ENCODE results near the gene LBP. TPM values are rescaled to one million over a fixed set of nuclear protein-coding genes. Genes with fewer than 3 reads are reported as not detected.

Gene LBP
- polyA plus RNA-seq, 1 donor from 2014 or later: not detected

DNA sequence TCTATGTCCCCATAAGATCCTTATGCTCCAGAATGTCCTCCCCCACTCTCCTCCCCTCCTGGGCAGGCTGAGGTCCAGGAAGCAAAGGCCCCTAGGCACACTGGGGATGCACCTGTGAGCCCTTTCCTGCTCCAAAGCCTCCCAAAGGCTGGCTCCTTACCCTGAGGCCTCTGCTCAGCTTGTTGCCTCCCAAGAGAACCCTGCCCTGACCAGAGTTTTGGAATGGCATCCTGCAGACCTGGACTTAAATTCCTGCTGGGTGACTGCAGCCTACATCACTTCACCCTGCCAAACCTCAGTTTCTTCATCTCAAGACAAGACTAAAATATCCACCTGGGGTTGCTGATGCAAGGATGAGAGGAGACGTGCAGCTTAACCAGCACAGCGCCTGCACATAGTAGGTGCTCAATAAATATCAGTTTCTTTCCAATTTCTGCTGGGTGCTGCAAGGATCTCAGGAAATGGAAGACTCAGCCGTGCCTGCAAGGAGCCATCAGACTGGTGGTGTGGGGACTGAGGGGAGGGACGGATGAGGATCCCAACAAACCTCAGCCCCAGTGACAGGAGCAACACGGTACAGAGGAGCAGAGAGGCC lies 2.1 kb upstream of the LBP start:
- Histone ChIP-seq H3K9me3 (ENCODE audit: low read length) (no peaks in the 10 kb centered on the region), H3K4me3 (ENCODE audit: low read length) (no peak overlapping the region), H3K27ac (ENCODE audit: low read length) (no peak overlapping the region), H3F3A (ENCODE audit: insufficient read depth, low read length, poor library complexity, severe bottlenecking) (no peaks in the 10 kb centered on the region), H4K20me1 (ENCODE audit: insufficient read depth) (no peaks in the 10 kb centered on the region), H3K79me2 (replicated peaks; ENCODE audit: insufficient read depth, low read length) (no peaks in the 10 kb centered on the region), H3K27me3 (ENCODE audit: insufficient read depth, low read depth, low read length) (no peaks in the 10 kb centered on the region), H2AFZ (ENCODE audit: low read depth, low read length) (no peak overlapping the region), H3K9ac (ENCODE audit: low read length) (no peak overlapping the region), H3K36me3 (ENCODE audit: insufficient read depth, low read length) (no peaks in the 10 kb centered on the region), H3K9me2 (ENCODE audit: insufficient read depth, low read length) (no peaks in the 10 kb centered on the region), H3K4me2 (ENCODE audit: low read length) (no peak overlapping the region)
- TF ChIP-seq EZH2 (IDR thresholded peaks at IDR 0.05; ENCODE audit: borderline replicate concordance, insufficient read depth, low read length, poor library complexity, severe bottlenecking): no peak
- TF ChIP-seq, protein P1, sequence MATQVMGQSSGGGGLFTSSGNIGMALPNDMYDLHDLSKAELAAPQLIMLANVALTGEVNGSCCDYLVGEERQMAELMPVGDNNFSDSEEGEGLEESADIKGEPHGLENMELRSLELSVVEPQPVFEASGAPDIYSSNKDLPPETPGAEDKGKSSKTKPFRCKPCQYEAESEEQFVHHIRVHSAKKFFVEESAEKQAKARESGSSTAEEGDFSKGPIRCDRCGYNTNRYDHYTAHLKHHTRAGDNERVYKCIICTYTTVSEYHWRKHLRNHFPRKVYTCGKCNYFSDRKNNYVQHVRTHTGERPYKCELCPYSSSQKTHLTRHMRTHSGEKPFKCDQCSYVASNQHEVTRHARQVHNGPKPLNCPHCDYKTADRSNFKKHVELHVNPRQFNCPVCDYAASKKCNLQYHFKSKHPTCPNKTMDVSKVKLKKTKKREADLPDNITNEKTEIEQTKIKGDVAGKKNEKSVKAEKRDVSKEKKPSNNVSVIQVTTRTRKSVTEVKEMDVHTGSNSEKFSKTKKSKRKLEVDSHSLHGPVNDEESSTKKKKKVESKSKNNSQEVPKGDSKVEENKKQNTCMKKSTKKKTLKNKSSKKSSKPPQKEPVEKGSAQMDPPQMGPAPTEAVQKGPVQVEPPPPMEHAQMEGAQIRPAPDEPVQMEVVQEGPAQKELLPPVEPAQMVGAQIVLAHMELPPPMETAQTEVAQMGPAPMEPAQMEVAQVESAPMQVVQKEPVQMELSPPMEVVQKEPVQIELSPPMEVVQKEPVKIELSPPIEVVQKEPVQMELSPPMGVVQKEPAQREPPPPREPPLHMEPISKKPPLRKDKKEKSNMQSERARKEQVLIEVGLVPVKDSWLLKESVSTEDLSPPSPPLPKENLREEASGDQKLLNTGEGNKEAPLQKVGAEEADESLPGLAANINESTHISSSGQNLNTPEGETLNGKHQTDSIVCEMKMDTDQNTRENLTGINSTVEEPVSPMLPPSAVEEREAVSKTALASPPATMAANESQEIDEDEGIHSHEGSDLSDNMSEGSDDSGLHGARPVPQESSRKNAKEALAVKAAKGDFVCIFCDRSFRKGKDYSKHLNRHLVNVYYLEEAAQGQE (IDR thresholded peaks at IDR 0.05; ENCODE audit: borderline replicate concordance): no peak
- TF ChIP-seq MXI1 (conservative IDR thresholded peaks at IDR 0.05; ENCODE audit: poor library complexity, severe bottlenecking): no peak
- no peak for TF ChIP-seq TAF1 (IDR thresholded peaks at IDR 0.05; ENCODE audit: low read depth)
- TF ChIP-seq EP300 (conservative IDR thresholded peaks at IDR 0.05; ENCODE audit: poor library complexity, severe bottlenecking): no peak
- TF ChIP-seq POLR2AphosphoS5 (IDR thresholded peaks at IDR 0.05): no peak

DNA sequence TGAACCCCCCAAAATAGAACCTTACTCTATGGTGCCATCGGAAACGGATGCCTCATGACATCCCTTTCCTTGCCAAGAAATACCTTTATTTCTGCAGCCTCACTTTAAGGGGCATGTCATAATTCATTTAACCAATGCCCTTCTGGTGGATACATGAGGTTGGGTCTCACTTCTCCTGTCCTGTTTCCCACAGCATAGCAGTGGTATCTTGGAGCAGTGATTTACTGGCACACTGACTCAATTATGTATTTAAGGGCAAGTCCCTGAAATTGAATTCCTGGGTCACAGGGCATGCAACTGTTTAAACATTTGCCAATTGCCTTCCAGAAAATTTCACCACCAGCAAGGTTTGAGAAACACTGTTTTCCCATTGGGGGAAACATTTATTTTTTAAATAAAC lies 639 bp upstream of the LBP start:
- no peaks in the 10 kb centered on the region for H3F3A ChIP-seq (ENCODE audit: insufficient read depth, low read length, poor library complexity, severe bottlenecking)
- no peak overlapping the region for H3K9ac ChIP-seq (ENCODE audit: low read length)
- no peaks in the 10 kb centered on the region for H3K36me3 ChIP-seq (ENCODE audit: insufficient read depth, low read length)
- TF ChIP-seq MXI1 (conservative IDR thresholded peaks at IDR 0.05; ENCODE audit: poor library complexity, severe bottlenecking) (no peak), POLR2AphosphoS5 (IDR thresholded peaks at IDR 0.05) (no peak), RAD21 (conservative IDR thresholded peaks at IDR 0.05) (no peak), EP300 (conservative IDR thresholded peaks at IDR 0.05; ENCODE audit: poor library complexity, severe bottlenecking) (no peak), TAF1 (IDR thresholded peaks at IDR 0.05; ENCODE audit: low read depth) (no peak), SMC3 (conservative IDR thresholded peaks at IDR 0.05; ENCODE audit: poor library complexity) (no peak), EZH2 (IDR thresholded peaks at IDR 0.05; ENCODE audit: borderline replicate concordance, insufficient read depth, low read length, poor library complexity, severe bottlenecking) (no peak)
- TF ChIP-seq, protein P1 (IDR thresholded peaks at IDR 0.05; ENCODE audit: borderline replicate concordance): no peak
- TF ChIP-seq, protein P2, sequence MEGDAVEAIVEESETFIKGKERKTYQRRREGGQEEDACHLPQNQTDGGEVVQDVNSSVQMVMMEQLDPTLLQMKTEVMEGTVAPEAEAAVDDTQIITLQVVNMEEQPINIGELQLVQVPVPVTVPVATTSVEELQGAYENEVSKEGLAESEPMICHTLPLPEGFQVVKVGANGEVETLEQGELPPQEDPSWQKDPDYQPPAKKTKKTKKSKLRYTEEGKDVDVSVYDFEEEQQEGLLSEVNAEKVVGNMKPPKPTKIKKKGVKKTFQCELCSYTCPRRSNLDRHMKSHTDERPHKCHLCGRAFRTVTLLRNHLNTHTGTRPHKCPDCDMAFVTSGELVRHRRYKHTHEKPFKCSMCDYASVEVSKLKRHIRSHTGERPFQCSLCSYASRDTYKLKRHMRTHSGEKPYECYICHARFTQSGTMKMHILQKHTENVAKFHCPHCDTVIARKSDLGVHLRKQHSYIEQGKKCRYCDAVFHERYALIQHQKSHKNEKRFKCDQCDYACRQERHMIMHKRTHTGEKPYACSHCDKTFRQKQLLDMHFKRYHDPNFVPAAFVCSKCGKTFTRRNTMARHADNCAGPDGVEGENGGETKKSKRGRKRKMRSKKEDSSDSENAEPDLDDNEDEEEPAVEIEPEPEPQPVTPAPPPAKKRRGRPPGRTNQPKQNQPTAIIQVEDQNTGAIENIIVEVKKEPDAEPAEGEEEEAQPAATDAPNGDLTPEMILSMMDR (IDR thresholded peaks at IDR 0.05; ENCODE audit: poor library complexity, severe bottlenecking): no peak
- H3K79me2 ChIP-seq (replicated peaks; ENCODE audit: insufficient read depth, low read length): no peaks in the 10 kb centered on the region
- H3K4me2 ChIP-seq (ENCODE audit: low read length): no peak overlapping the region
- H3K9me2 ChIP-seq (ENCODE audit: insufficient read depth, low read length): no peaks in the 10 kb centered on the region
- H4K20me1 ChIP-seq (ENCODE audit: insufficient read depth): no peaks in the 10 kb centered on the region
- no peak overlapping the region for H3K4me3 ChIP-seq (ENCODE audit: low read length)
- no peak overlapping the region for H2AFZ ChIP-seq (ENCODE audit: low read depth, low read length)
- H3K27ac ChIP-seq (ENCODE audit: low read length): no peak overlapping the region
- H3K9me3 ChIP-seq (ENCODE audit: low read length): no peaks in the 10 kb centered on the region
- H3K27me3 ChIP-seq (ENCODE audit: insufficient read depth, low read depth, low read length): no peaks in the 10 kb centered on the region

All from neural cell (in vitro differentiated cells).